ENCODE data around the gene MSH2.

The MSH2 gene

GRCh38 chr2:47479863-47480262, 76.9 kb downstream of the MSH2 start:
- no peak overlapping the region for H3K27ac ChIP-seq (ENCODE audit: low read depth, low read length)
- H3K4me1 ChIP-seq (ENCODE audit: control insufficient read depth, insufficient read depth, low read length), result no peaks in the 10 kb centered on the region
- H3K9ac ChIP-seq (ENCODE audit: low read depth, low read length), result no peak overlapping the region
- no peaks in the 10 kb centered on the region for H3K27me3 ChIP-seq (ENCODE audit: control insufficient read depth, insufficient read depth, low read length)
- H3K36me3 ChIP-seq (ENCODE audit: control insufficient read depth, insufficient read depth, low read length), result peaks cover 91% of the 10 kb centered on the region
- H3K4me3 ChIP-seq (ENCODE audit: low read depth, low read length), result no peak overlapping the region
- H3K9me3 ChIP-seq (ENCODE audit: control insufficient read depth, insufficient read depth, low read length), result no peaks in the 10 kb centered on the region

GRCh38 chr2:47483191-47483590, 80.2 kb downstream of the MSH2 start:
- Histone ChIP-seq H3K4me3 (ENCODE audit: low read depth, low read length) (no peak overlapping the region), H3K9ac (ENCODE audit: low read depth, low read length) (no peak overlapping the region), H3K36me3 (ENCODE audit: control insufficient read depth, insufficient read depth, low read length) (peaks cover 68% of the 10 kb centered on the region), H3K9me3 (ENCODE audit: control insufficient read depth, insufficient read depth, low read length) (no peaks in the 10 kb centered on the region), H3K4me1 (ENCODE audit: control insufficient read depth, insufficient read depth, low read length) (no peaks in the 10 kb centered on the region), H3K27me3 (ENCODE audit: control insufficient read depth, insufficient read depth, low read length) (no peaks in the 10 kb centered on the region), H3K27ac (ENCODE audit: low read depth, low read length) (no peak overlapping the region)

- H3K27me3 ChIP-seq (ENCODE audit: control insufficient read depth, insufficient read depth, low read length), result no peaks in the 10 kb centered on the region
- H3K9ac ChIP-seq (ENCODE audit: low read depth, low read length), result no peak overlapping the region
- peaks cover 57% of the 10 kb centered on the region for H3K36me3 ChIP-seq (ENCODE audit: control insufficient read depth, insufficient read depth, low read length)
- H3K4me1 ChIP-seq (ENCODE audit: control insufficient read depth, insufficient read depth, low read length), result peaks cover 1% of the 10 kb centered on the region; the same call in 1 of the 2 replicates
- no peak overlapping the region for H3K4me3 ChIP-seq (ENCODE audit: low read depth, low read length)
- H3K9me3 ChIP-seq (ENCODE audit: control insufficient read depth, insufficient read depth, low read length), result no peaks in the 10 kb centered on the region
- H3K27ac ChIP-seq (ENCODE audit: low read depth, low read length), result no peak overlapping the region
These were observed 81.4 kb downstream of the MSH2 start for GRCh38 chr2:47484396-47484795.

GRCh38 chr2:47485177-47485576, 82.2 kb downstream of the MSH2 start:
- Histone ChIP-seq H3K27ac (ENCODE audit: low read depth, low read length) (no peak overlapping the region), H3K9ac (ENCODE audit: low read depth, low read length) (no peak overlapping the region), H3K27me3 (ENCODE audit: control insufficient read depth, insufficient read depth, low read length) (no peaks in the 10 kb centered on the region), H3K36me3 (ENCODE audit: control insufficient read depth, insufficient read depth, low read length) (peaks cover 53% of the 10 kb centered on the region), H3K4me3 (ENCODE audit: low read depth, low read length) (no peak overlapping the region), H3K4me1 (ENCODE audit: control insufficient read depth, insufficient read depth, low read length) (peaks cover 7% of the 10 kb centered on the region; the same call in 1 of the 2 replicates), H3K9me3 (ENCODE audit: control insufficient read depth, insufficient read depth, low read length) (no peaks in the 10 kb centered on the region)

GRCh38 chr2:47485751-47486300, 82.9 kb downstream of the MSH2 start:
- Histone ChIP-seq H3K4me1 (ENCODE audit: control insufficient read depth, insufficient read depth, low read length) (peaks cover 7% of the 10 kb centered on the region; the same call in 1 of the 2 replicates), H3K27me3 (ENCODE audit: control insufficient read depth, insufficient read depth, low read length) (no peaks in the 10 kb centered on the region), H3K9ac (ENCODE audit: low read depth, low read length) (no peak overlapping the region), H3K36me3 (ENCODE audit: control insufficient read depth, insufficient read depth, low read length) (peaks cover 47% of the 10 kb centered on the region), H3K4me3 (ENCODE audit: low read depth, low read length) (no peak overlapping the region), H3K9me3 (ENCODE audit: control insufficient read depth, insufficient read depth, low read length) (no peaks in the 10 kb centered on the region), H3K27ac (ENCODE audit: low read depth, low read length) (no peak overlapping the region)

GRCh38 chr2:47486841-47487497, 84.0 kb downstream of the MSH2 start:
- Histone ChIP-seq H3K4me3 (ENCODE audit: low read depth, low read length) (no peak overlapping the region), H3K9me3 (ENCODE audit: control insufficient read depth, insufficient read depth, low read length) (no peaks in the 10 kb centered on the region), H3K27ac (ENCODE audit: low read depth, low read length) (no peak overlapping the region), H3K36me3 (ENCODE audit: control insufficient read depth, insufficient read depth, low read length) (peaks cover 37% of the 10 kb centered on the region), H3K4me1 (ENCODE audit: control insufficient read depth, insufficient read depth, low read length) (peaks cover 7% of the 10 kb centered on the region; the same call in 1 of the 2 replicates), H3K27me3 (ENCODE audit: control insufficient read depth, insufficient read depth, low read length) (no peaks in the 10 kb centered on the region), H3K9ac (ENCODE audit: low read depth, low read length) (no peak overlapping the region)

- H3K27ac ChIP-seq (ENCODE audit: low read depth, low read length), result no peak overlapping the region
- no peaks in the 10 kb centered on the region for H3K27me3 ChIP-seq (ENCODE audit: control insufficient read depth, insufficient read depth, low read length)
- H3K9ac ChIP-seq (ENCODE audit: low read depth, low read length), result no peak overlapping the region
These were observed 84.5 kb downstream of the MSH2 start for GRCh38 chr2:47487498-47487875.

GRCh38 chr2:47488870-47489584, 86.1 kb downstream of the MSH2 start:
- Histone ChIP-seq H3K9me3 (ENCODE audit: control insufficient read depth, insufficient read depth, low read length) (no peaks in the 10 kb centered on the region), H3K36me3 (ENCODE audit: control insufficient read depth, insufficient read depth, low read length) (peaks cover 16% of the 10 kb centered on the region), H3K27me3 (ENCODE audit: control insufficient read depth, insufficient read depth, low read length) (no peaks in the 10 kb centered on the region), H3K4me3 (ENCODE audit: low read depth, low read length) (no peak overlapping the region), H3K4me1 (ENCODE audit: control insufficient read depth, insufficient read depth, low read length) (peaks cover 7% of the 10 kb centered on the region; the same call in 1 of the 2 replicates), H3K9ac (ENCODE audit: low read depth, low read length) (no peak overlapping the region), H3K27ac (ENCODE audit: low read depth, low read length) (no peak overlapping the region)

More at GRCh38 chr2:47487498-47487875, 84.5 kb downstream of the MSH2 start:
- H3K36me3 ChIP-seq (ENCODE audit: control insufficient read depth, insufficient read depth, low read length), result peaks cover 32% of the 10 kb centered on the region
- H3K4me3 ChIP-seq (ENCODE audit: low read depth, low read length), result no peak overlapping the region
- no peaks in the 10 kb centered on the region for H3K9me3 ChIP-seq (ENCODE audit: control insufficient read depth, insufficient read depth, low read length)
- H3K4me1 ChIP-seq (ENCODE audit: control insufficient read depth, insufficient read depth, low read length), result peaks cover 7% of the 10 kb centered on the region; the same call in 1 of the 2 replicates

- H3K9me3 ChIP-seq (ENCODE audit: control insufficient read depth, insufficient read depth, low read length), result no peaks in the 10 kb centered on the region
- H3K9ac ChIP-seq (ENCODE audit: low read depth, low read length), result no peak overlapping the region
- peaks cover 3% of the 10 kb centered on the region for H3K36me3 ChIP-seq (ENCODE audit: control insufficient read depth, insufficient read depth, low read length)
- H3K27ac ChIP-seq (ENCODE audit: low read depth, low read length), result no peak overlapping the region
- no peak overlapping the region for H3K4me3 ChIP-seq (ENCODE audit: low read depth, low read length)
- peaks cover 7% of the 10 kb centered on the region; the same call in 1 of the 2 replicates for H3K4me1 ChIP-seq (ENCODE audit: control insufficient read depth, insufficient read depth, low read length)
- no peaks in the 10 kb centered on the region for H3K27me3 ChIP-seq (ENCODE audit: control insufficient read depth, insufficient read depth, low read length)
These were observed 87.5 kb downstream of the MSH2 start for GRCh38 chr2:47490406-47490805.

- no peaks in the 10 kb centered on the region for H3K9me3 ChIP-seq (ENCODE audit: control insufficient read depth, insufficient read depth, low read length)
- H3K27me3 ChIP-seq (ENCODE audit: control insufficient read depth, insufficient read depth, low read length), result no peaks in the 10 kb centered on the region
- no peak overlapping the region for H3K27ac ChIP-seq (ENCODE audit: low read depth, low read length)
- peaks cover 7% of the 10 kb centered on the region; the same call in 1 of the 2 replicates for H3K4me1 ChIP-seq (ENCODE audit: control insufficient read depth, insufficient read depth, low read length)
- H3K9ac ChIP-seq (ENCODE audit: low read depth, low read length), result no peak overlapping the region
- no peaks in the 10 kb centered on the region for H3K36me3 ChIP-seq (ENCODE audit: control insufficient read depth, insufficient read depth, low read length)
- H3K4me3 ChIP-seq (ENCODE audit: low read depth, low read length), result no peak overlapping the region
These were observed 90.5 kb downstream of the MSH2 start for GRCh38 chr2:47493317-47494035.

All from HUES48 (cell line).